ENCODE results near the gene JPH3. TPM values are rescaled to one million over a fixed set of nuclear protein-coding genes. Genes with fewer than 3 reads are reported as not detected.

JPH3 gene
- polyA plus RNA-seq = 22.2 and 32.2 TPM in 2 replicates
- 58.0 and 60.6 TPM in 2 replicates for polyA minus RNA-seq

- Histone ChIP-seq H3K36me3 (ENCODE audit: insufficient read depth, low read length) (no peaks in the 10 kb centered on the region), H3K27ac (ENCODE audit: low read length) (peak within 1 kb of the TSS; percentile 61), H3K79me2 (replicated peaks; ENCODE audit: insufficient read depth, low read length) (peaks cover 23% of the 10 kb centered on the region), H3K9me3 (ENCODE audit: low read length) (no peaks in the 10 kb centered on the region), H3K4me3 (ENCODE audit: low read length) (peak within 1 kb of the TSS; percentile 100), H3K9me2 (ENCODE audit: insufficient read depth, low read length) (no peaks in the 10 kb centered on the region), H3F3A (ENCODE audit: insufficient read depth, low read length, poor library complexity, severe bottlenecking) (no peaks in the 10 kb centered on the region), H3K4me2 (ENCODE audit: low read length) (peak within 1 kb of the TSS; percentile 78), H3K9ac (ENCODE audit: low read length) (peak within 1 kb of the TSS; percentile 85), H2AFZ (ENCODE audit: low read depth, low read length) (peak within 1 kb of the TSS; percentile 73), H3K27me3 (ENCODE audit: insufficient read depth, low read depth, low read length) (no peaks in the 10 kb centered on the region), H4K20me1 (ENCODE audit: insufficient read depth) (peaks cover 10% of the 10 kb centered on the region)
- peak; percentile 29 for TF ChIP-seq POLR2AphosphoS5 (IDR thresholded peaks at IDR 0.05)
- no peak for TF ChIP-seq REST (IDR thresholded peaks at IDR 0.05; ENCODE audit: borderline replicate concordance)
- TF ChIP-seq EP300 (conservative IDR thresholded peaks at IDR 0.05; ENCODE audit: poor library complexity, severe bottlenecking) = no peak
Measured at GRCh38 chr16:87602001-87602775, at the start of gene JPH3. Gene JPH3, plus strand, starts transcription at chr16:87602508. Its CDS starts 639 bp downstream, at chr16:87603147.

GRCh38 chr16:87552772-87553573 is 49.3 kb upstream of the JPH3 start:
- TF ChIP-seq CTCF (IDR thresholded peaks at IDR 0.05; ENCODE audit: poor library complexity, severe bottlenecking) = no peak
- no peak overlapping the region for H3K4me2 ChIP-seq (ENCODE audit: low read length)

GRCh38 chr16:87554754-87555427 is 47.4 kb upstream of the JPH3 start:
- Histone ChIP-seq H3K36me3 (ENCODE audit: insufficient read depth, low read length) (no peaks in the 10 kb centered on the region), H3K27ac (ENCODE audit: low read length) (no peak overlapping the region), H3K9me3 (ENCODE audit: low read length) (no peaks in the 10 kb centered on the region), H3K27me3 (ENCODE audit: insufficient read depth, low read depth, low read length) (no peaks in the 10 kb centered on the region), H3K79me2 (replicated peaks; ENCODE audit: insufficient read depth, low read length) (no peaks in the 10 kb centered on the region), H2AFZ (ENCODE audit: low read depth, low read length) (no peak overlapping the region), H4K20me1 (ENCODE audit: insufficient read depth) (no peaks in the 10 kb centered on the region), H3K4me3 (ENCODE audit: low read length) (no peak overlapping the region), H3K9me2 (ENCODE audit: insufficient read depth, low read length) (no peaks in the 10 kb centered on the region), H3K9ac (ENCODE audit: low read length) (no peak overlapping the region), H3F3A (ENCODE audit: insufficient read depth, low read length, poor library complexity, severe bottlenecking) (no peaks in the 10 kb centered on the region), H3K4me2 (ENCODE audit: low read length) (no peak overlapping the region)
- TF ChIP-seq POLR2AphosphoS5 (IDR thresholded peaks at IDR 0.05) (no peak), RAD21 (conservative IDR thresholded peaks at IDR 0.05) (no peak), REST (IDR thresholded peaks at IDR 0.05; ENCODE audit: borderline replicate concordance) (no peak), EP300 (conservative IDR thresholded peaks at IDR 0.05; ENCODE audit: poor library complexity, severe bottlenecking) (no peak), EZH2 (IDR thresholded peaks at IDR 0.05; ENCODE audit: borderline replicate concordance, insufficient read depth, low read length, poor library complexity, severe bottlenecking) (no peak), MXI1 (conservative IDR thresholded peaks at IDR 0.05; ENCODE audit: poor library complexity, severe bottlenecking) (no peak), SMC3 (conservative IDR thresholded peaks at IDR 0.05; ENCODE audit: poor library complexity) (no peak)

More at GRCh38 chr16:87552772-87553573, 49.3 kb upstream of the JPH3 start:
- Histone ChIP-seq H3K9ac (ENCODE audit: low read length) (no peak overlapping the region), H4K20me1 (ENCODE audit: insufficient read depth) (no peaks in the 10 kb centered on the region), H3K9me2 (ENCODE audit: insufficient read depth, low read length) (no peaks in the 10 kb centered on the region), H3K27ac (ENCODE audit: low read length) (no peak overlapping the region), H3F3A (ENCODE audit: insufficient read depth, low read length, poor library complexity, severe bottlenecking) (no peaks in the 10 kb centered on the region), H3K79me2 (replicated peaks; ENCODE audit: insufficient read depth, low read length) (no peaks in the 10 kb centered on the region), H2AFZ (ENCODE audit: low read depth, low read length) (no peak overlapping the region), H3K27me3 (ENCODE audit: insufficient read depth, low read depth, low read length) (no peaks in the 10 kb centered on the region), H3K9me3 (ENCODE audit: low read length) (no peaks in the 10 kb centered on the region), H3K4me3 (ENCODE audit: low read length) (no peak overlapping the region), H3K36me3 (ENCODE audit: insufficient read depth, low read length) (no peaks in the 10 kb centered on the region)
